ENCODE data around the gene RAB28.

The RAB28 gene

GRCh38 chr4:13484122-13484748 lies at the start of gene RAB28:
Gene RAB28, minus strand, starts transcription at chr4:13484340.
- DNase-seq, result peak; percentile 59

GRCh38 chr4:13531625-13531998 lies 47.5 kb upstream of the RAB28 start:
- DNase-seq, result no peak

GRCh38 chr4:13530823-13531624 lies 46.9 kb upstream of the RAB28 start:
- DNase-seq, result no peak

GRCh38 chr4:13529128-13529919 lies 45.2 kb upstream of the RAB28 start:
- peak; percentile 14 for DNase-seq

- no peak for DNase-seq
Measured at GRCh38 chr4:13528821-13529127, 44.6 kb upstream of the RAB28 start.

GRCh38 chr4:13527981-13528820 lies 44.1 kb upstream of the RAB28 start:
- peak; percentile 4 for DNase-seq

- DNase-seq, result no peak
Measured at GRCh38 chr4:13527192-13527980, 43.2 kb upstream of the RAB28 start.

GRCh38 chr4:13526658-13527057 lies 42.5 kb upstream of the RAB28 start:
- no peak for DNase-seq

GRCh38 chr4:13525606-13526281 lies 41.6 kb upstream of the RAB28 start:
- no peak for DNase-seq

GRCh38 chr4:13524504-13525243 lies 40.5 kb upstream of the RAB28 start:
- no peak for DNase-seq

GRCh38 chr4:13523591-13524503 lies 39.7 kb upstream of the RAB28 start:
- no peak for DNase-seq

- DNase-seq, result no peak
Measured at GRCh38 chr4:13523105-13523477, 39.0 kb upstream of the RAB28 start.

- no peak for DNase-seq
Measured at GRCh38 chr4:13522282-13523104, 38.4 kb upstream of the RAB28 start.

GRCh38 chr4:13521047-13521446 lies 36.9 kb upstream of the RAB28 start:
- no peak for DNase-seq

- DNase-seq, result no peak
Measured at GRCh38 chr4:13516315-13516860, 32.2 kb upstream of the RAB28 start.

- DNase-seq, result no peak
Measured at GRCh38 chr4:13515268-13515667, 31.1 kb upstream of the RAB28 start.

GRCh38 chr4:13514722-13515121 lies 30.6 kb upstream of the RAB28 start:
- no peak for DNase-seq

- DNase-seq, result no peak
Measured at GRCh38 chr4:13511101-13511500, 27.0 kb upstream of the RAB28 start.

- DNase-seq, result no peak
Measured at GRCh38 chr4:13509442-13509841, 25.3 kb upstream of the RAB28 start.

Data from DMS79 treated with DMSO at 0.1 percent for 48 hours (cell line).